Activated CD8-positive, alpha-beta T cell treated with anti-CD3 and anti-CD28 coated beads for 36 hours (primary cell): ENCODE measurements around the gene MAN2A1. TPM values are rescaled to one million over a fixed set of nuclear protein-coding genes. Genes with fewer than 3 reads are reported as not detected.

ENCODE experiments used
- ATAC-seq: fragments of 200-7000 bp; cut with Tn5 transposase; one replicate; pipeline ENCODE4 v1.10.0; 2021; ENCODE audit warnings: mild to moderate bottlenecking, moderate library complexity
- CTCF ChIA-PET: fragments of 350-600 bp; sonication (Branson Sonifier 250); formaldehyde crosslinking; loops from one replicate; lab custom pipeline; 2021; ENCODE audit warnings: antibody characterized with exemption; lab: Charles Lee
- POLR2A ChIA-PET: fragments of 350-600 bp; sonication (Branson Sonifier 250); formaldehyde crosslinking; loops from one replicate; lab custom pipeline; 2021; ENCODE audit warnings: antibody characterized with exemption; lab: Charles Lee
- DNase-seq: peaks from one replicate; pipeline ENCODE4 v3.0.0-alpha.2; 2020
- H3K27ac Mint-ChIP-seq: one replicate; pipeline ENCODE4 v1.8.0; 2021; ENCODE audit warnings: mild to moderate bottlenecking, mixed read lengths
- H3K27me3 Mint-ChIP-seq: one replicate; pipeline ENCODE4 v1.8.0; 2021; ENCODE audit warnings: mixed read lengths
- H3K36me3 Mint-ChIP-seq: one replicate; pipeline ENCODE4 v1.8.0; 2021; ENCODE audit warnings: low read depth, mixed read lengths
- H3K4me1 Mint-ChIP-seq: one replicate; pipeline ENCODE4 v1.8.0; 2021; ENCODE audit warnings: low read depth, mixed read lengths
- H3K4me3 Mint-ChIP-seq: one replicate; pipeline ENCODE4 v1.8.0; 2021; ENCODE audit warnings: mild to moderate bottlenecking, moderate library complexity, mixed read lengths
- H3K9me3 Mint-ChIP-seq: one replicate; pipeline ENCODE4 v1.8.0; 2021; ENCODE audit warnings: mixed read lengths
- intact Hi-C: fragments of 100-400 bp; cut with micrococcal nuclease; formaldehyde crosslinking; loops from one replicate; pipeline ENCODE4 v1.10.0; 2022
- total RNA-seq, 2 experiments: library from RNA; stranded (reverse); gene quantifications; one replicate each; pipeline ENCODE4 v1.2.3, GENCODE V29; 2021
- TF ChIP-seq, protein P1 (sequence below): fragments of 200-600 bp; IDR thresholded peaks from one replicate; pipeline ENCODE4 v1.8.0; 2022; ENCODE audit warnings: antibody characterized with exemption, mild to moderate bottlenecking

MAN2A1 gene
- total RNA-seq, 2 experiments from 2014 or later, result 29.9 to 30.6 TPM

DNA sequence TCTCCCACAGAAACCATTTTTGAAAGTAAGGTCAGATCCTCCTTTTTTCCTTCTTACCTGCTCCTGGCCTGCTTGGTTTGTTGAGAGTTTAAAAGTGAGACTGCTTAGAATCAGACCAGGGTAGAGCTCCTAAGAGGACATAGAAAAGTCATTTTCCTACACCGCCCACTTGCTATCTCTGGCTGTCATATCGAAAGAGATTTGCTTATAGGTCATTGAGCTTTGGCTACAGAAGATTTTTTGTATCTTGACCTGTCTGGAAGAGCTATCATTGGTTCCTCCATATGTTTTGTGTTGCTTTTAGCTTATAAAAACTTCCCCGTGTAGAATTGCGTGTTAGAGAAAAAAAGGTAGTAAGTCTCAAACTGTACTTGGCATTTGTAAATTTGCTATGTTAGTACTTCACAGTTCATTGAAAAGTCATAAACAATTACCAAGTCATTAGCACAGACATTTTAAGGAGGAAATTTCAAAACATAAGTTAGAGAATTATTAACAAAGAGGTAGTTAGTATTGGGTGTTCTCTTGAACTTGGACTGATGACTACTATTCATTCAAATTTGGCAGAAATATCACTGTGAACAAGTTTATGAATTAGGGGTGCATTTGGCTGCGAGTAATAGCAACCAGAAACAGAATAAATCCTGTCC lies 96.6 kb downstream of the MAN2A1 start:
- Mint-ChIP-seq H3K36me3 (peaks cover 42% of the 10 kb centered on the region), H3K27ac (no peak overlapping the region), H3K27me3 (no peaks in the 10 kb centered on the region), H3K4me3 (no peak overlapping the region), H3K4me1 (peaks cover 23% of the 10 kb centered on the region), H3K9me3 (no peaks in the 10 kb centered on the region)
- ATAC-seq, result no peak
- intact Hi-C loops, result loop anchor here (5.0 kb wide), 1 partner anchor 94 kb away; no protein-coding TSS in a partner anchor
- peak; percentile 3 for DNase-seq
- ChIA-PET POLR2A (interaction anchor here (0.9 kb wide), 1 partner anchor 113 kb away, joined by 3 read pairs; no protein-coding TSS in a partner anchor), CTCF (interaction anchor here (1.4 kb wide), 1 partner anchor 96 kb away, joined by 5 read pairs; no protein-coding TSS in a partner anchor)
- TF ChIP-seq, protein P1, sequence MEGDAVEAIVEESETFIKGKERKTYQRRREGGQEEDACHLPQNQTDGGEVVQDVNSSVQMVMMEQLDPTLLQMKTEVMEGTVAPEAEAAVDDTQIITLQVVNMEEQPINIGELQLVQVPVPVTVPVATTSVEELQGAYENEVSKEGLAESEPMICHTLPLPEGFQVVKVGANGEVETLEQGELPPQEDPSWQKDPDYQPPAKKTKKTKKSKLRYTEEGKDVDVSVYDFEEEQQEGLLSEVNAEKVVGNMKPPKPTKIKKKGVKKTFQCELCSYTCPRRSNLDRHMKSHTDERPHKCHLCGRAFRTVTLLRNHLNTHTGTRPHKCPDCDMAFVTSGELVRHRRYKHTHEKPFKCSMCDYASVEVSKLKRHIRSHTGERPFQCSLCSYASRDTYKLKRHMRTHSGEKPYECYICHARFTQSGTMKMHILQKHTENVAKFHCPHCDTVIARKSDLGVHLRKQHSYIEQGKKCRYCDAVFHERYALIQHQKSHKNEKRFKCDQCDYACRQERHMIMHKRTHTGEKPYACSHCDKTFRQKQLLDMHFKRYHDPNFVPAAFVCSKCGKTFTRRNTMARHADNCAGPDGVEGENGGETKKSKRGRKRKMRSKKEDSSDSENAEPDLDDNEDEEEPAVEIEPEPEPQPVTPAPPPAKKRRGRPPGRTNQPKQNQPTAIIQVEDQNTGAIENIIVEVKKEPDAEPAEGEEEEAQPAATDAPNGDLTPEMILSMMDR, result no peak

DNA sequence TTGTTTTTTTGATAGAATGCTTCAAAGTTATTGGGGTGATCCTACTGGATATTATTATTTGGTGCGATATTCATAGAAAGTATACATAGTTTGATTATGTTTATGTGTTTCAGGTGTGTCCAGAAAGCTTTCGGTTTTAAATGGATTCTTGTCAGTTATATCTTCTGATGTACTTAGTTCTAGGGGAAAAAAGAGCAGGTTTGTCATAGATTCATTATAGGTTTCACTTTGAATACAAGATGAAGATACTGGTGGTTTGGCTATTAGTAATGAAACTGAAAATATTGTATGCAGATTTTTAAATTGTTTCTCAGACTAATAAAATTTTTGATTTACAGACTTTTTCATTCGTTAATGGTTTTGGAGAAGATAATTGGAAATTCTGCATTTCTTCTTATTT lies 98.9 kb downstream of the MAN2A1 start:
- intact Hi-C loops, result loop anchor here (5.0 kb wide), 1 partner anchor 96 kb away; no protein-coding TSS in a partner anchor
- Mint-ChIP-seq H3K36me3 (peaks cover 47% of the 10 kb centered on the region), H3K9me3 (peaks cover 3% of the 10 kb centered on the region), H3K4me1 (peaks cover 23% of the 10 kb centered on the region), H3K4me3 (no peak overlapping the region), H3K27me3 (no peaks in the 10 kb centered on the region), H3K27ac (peak overlapping the region; percentile 39)
- ATAC-seq, result peak; percentile 55
- ChIA-PET POLR2A (no interaction called here), CTCF (no interaction called here)
- TF ChIP-seq, protein P1, result no peak
- DNase-seq, result no peak

DNA sequence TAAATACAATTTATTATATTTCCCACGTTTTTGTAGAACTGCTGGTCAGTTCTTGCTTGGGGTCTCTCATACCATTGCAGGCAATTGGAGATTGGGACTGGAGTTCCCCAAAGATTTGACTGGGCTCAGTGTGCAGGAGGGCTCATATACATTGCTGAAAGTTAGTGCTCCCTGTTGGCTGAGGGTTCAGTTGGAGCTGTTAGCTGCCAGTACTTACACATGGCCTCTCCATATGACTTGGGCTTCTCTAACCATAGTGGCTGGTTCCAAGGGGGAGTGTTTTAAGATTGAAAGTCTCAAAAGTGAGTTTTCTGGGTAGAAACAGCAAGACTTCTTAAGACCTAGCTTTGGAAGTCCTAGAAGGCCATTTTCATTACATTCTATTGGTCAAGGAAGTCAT lies 102.9 kb downstream of the MAN2A1 start:
- DNase-seq (no peak), ATAC-seq (no peak)
- Mint-ChIP-seq H3K36me3 (peaks cover 54% of the 10 kb centered on the region), H3K27ac (no peak overlapping the region), H3K27me3 (no peaks in the 10 kb centered on the region), H3K4me1 (peaks cover 20% of the 10 kb centered on the region), H3K4me3 (no peak overlapping the region), H3K9me3 (peaks cover 3% of the 10 kb centered on the region)
- TF ChIP-seq, protein P1, result no peak
- POLR2A ChIA-PET, result no interaction called here
- CTCF ChIA-PET, result no interaction called here
- intact Hi-C loops, result no loop called here

DNA sequence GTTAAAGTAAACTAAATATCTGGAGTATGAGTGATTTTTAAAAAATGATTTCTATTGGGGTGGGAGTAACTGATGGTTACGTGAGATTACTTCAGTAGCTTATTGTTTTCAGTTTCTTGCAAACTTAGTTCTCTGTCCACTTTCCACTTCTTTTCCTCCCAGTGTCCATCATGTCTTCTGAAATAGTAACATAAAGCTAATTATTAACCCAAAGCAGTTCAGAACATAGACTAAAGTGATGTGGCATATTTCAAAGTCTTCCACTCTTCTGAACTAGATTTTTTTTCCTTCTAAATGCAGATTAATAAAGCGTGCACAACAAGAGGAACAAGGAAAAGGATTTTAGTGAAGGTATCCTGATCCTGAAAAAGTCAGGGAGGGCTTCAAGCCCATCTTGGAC lies 114.1 kb downstream of the MAN2A1 start:
- intact Hi-C loops, result no loop called here
- H3K27ac Mint-ChIP-seq, result no peak overlapping the region
- H3K4me1 Mint-ChIP-seq, result peaks cover 2% of the 10 kb centered on the region
- TF ChIP-seq, protein P1, result no peak
- no peaks in the 10 kb centered on the region for H3K9me3 Mint-ChIP-seq
- no peak overlapping the region for H3K4me3 Mint-ChIP-seq
- POLR2A ChIA-PET, result no interaction called here
- ATAC-seq, result no peak
- peaks cover 37% of the 10 kb centered on the region for H3K36me3 Mint-ChIP-seq
- DNase-seq, result no peak
- H3K27me3 Mint-ChIP-seq, result no peaks in the 10 kb centered on the region
- CTCF ChIA-PET, result no interaction called here

DNA sequence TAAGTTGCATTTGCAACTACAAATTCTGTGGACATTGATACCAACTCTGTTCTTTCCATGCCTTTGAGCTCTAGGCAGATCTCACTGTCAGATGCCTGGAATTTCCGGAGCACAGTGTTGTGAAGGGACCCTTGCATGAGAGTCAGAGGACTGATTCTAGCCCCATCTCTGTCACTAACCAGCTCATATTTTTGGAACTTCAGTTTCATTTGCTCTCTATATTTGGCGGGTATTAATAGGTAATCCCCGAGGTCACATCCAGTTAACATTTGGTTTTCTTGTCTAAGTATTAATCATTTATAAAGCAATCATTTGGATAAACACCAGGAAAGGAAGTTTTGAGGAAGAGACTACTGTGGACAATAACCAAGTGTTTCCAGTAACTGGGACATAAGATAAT lies 115.7 kb downstream of the MAN2A1 start:
- ATAC-seq (no peak), DNase-seq (no peak)
- TF ChIP-seq, protein P1, result no peak
- intact Hi-C loops, result no loop called here
- CTCF ChIA-PET, result no interaction called here
- Mint-ChIP-seq H3K27me3 (no peaks in the 10 kb centered on the region), H3K27ac (no peak overlapping the region), H3K9me3 (peaks cover 3% of the 10 kb centered on the region), H3K36me3 (peaks cover 43% of the 10 kb centered on the region), H3K4me3 (no peak overlapping the region), H3K4me1 (peaks cover 7% of the 10 kb centered on the region)
- POLR2A ChIA-PET, result interaction anchor here (0.6 kb wide), 1 partner anchor 601 kb away, joined by 3 read pairs; no protein-coding TSS in a partner anchor
